H1 (cell line): ENCODE measurements around the gene FUT2. TPM values are rescaled to one million over a fixed set of nuclear protein-coding genes. Genes with fewer than 3 reads are reported as not detected.
A peak's percentile ranks its signal among the peaks of the same experiment; 100 is the strongest.

Source experiments
- CTCF ChIA-PET: fragments of 300-600 bp; sonication (Branson Sonifier 250); formaldehyde crosslinking; loops from one replicate; lab custom pipeline; 2021; ENCODE audit not compliant: partially characterized antibody; lab: Charles Lee
- POLR2A ChIA-PET: fragments of 300-600 bp; sonication (Branson Sonifier 250); formaldehyde crosslinking; loops from one replicate; lab custom pipeline; 2021; ENCODE audit warnings: inconsistent platforms; ENCODE audit not compliant: partially characterized antibody; lab: Charles Lee
- DNase-seq, 2 experiments: peaks; one replicate each; pipeline versions ENCODE4 v3.0.0 to v3.0.0-alpha.2; 2010 to 2022; ENCODE audit warnings: low spot score in 2 of 2, low read depth in 1 of 2, mixed read lengths in 1 of 2
- FAIRE-seq: peaks from 2 replicates; lab custom pipeline; 2011; peaks lifted over from hg19 to GRCh38; lab: Jason Lieb, UNC
- H2AFZ ChIP-seq: 2 replicates; pipeline ENCODE4 v1.8.1; 2012; ENCODE audit warnings: low read length, inconsistent platforms
- H2AK5ac ChIP-seq: 2 replicates; pipeline ENCODE4 v1.6.1; 2013; ENCODE audit warnings: low read depth, low read length
- H2BK120ac ChIP-seq: replicated peaks from 2 replicates; pipeline ENCODE3; 2013; ENCODE audit warnings: low read depth, low read length, inconsistent platforms
- H2BK12ac ChIP-seq: 2 replicates; pipeline ENCODE4 v1.6.1; 2013; ENCODE audit warnings: low read depth, low read length
- H2BK15ac ChIP-seq: 2 replicates; pipeline ENCODE4 v1.6.1; 2013; ENCODE audit warnings: low read length
- H2BK20ac ChIP-seq: 2 replicates; pipeline ENCODE4 v1.6.1; 2013; ENCODE audit warnings: low read length
- H2BK5ac ChIP-seq: 2 replicates; pipeline ENCODE4 v1.6.1; 2013; ENCODE audit warnings: low read depth, low read length
- H3K14ac ChIP-seq: 2 replicates; pipeline ENCODE4 v1.6.1; 2013; ENCODE audit warnings: inconsistent platforms; ENCODE audit not compliant: insufficient read length
- H3K18ac ChIP-seq: 2 replicates; pipeline ENCODE4 v1.6.1; 2013; ENCODE audit warnings: low read length; ENCODE audit errors: extremely low read depth
- H3K23ac ChIP-seq: 2 replicates; pipeline ENCODE4 v1.6.1; 2013; ENCODE audit warnings: inconsistent platforms; ENCODE audit not compliant: insufficient read length
- H3K23me2 ChIP-seq: 2 replicates; pipeline ENCODE4 v1.6.1; 2013; ENCODE audit warnings: low read depth, low read length
- H3K27ac ChIP-seq: 2 replicates; pipeline ENCODE4 v1.6.1; 2011; ENCODE audit warnings: low read depth, low read length, inconsistent platforms
- H3K27me3 ChIP-seq, 4 experiments: replicated peaks in 1 of 4; 1 replicate in 1 of 4; 2 replicates in 3 of 4; pipeline versions ENCODE4 v1.6.1 to v1.8.1; 2011 to 2013; ENCODE audit warnings: low read length in 3 of 4, mild to moderate bottlenecking in 3 of 4, inconsistent platforms in 2 of 4, mixed read lengths in 2 of 4, moderate library complexity in 1 of 4; ENCODE audit not compliant: control insufficient read depth in 3 of 4, insufficient read depth in 3 of 4; ENCODE audit errors: extremely low read depth in 1 of 4
- H3K36me3 ChIP-seq, 4 experiments: 2 replicates each; pipeline versions ENCODE4 v1.6.1 to v1.8.1; 2011 to 2013; ENCODE audit warnings: mild to moderate bottlenecking in 4 of 4, low read length in 3 of 4, moderate library complexity in 2 of 4, control low read depth in 1 of 4, inconsistent platforms in 1 of 4; ENCODE audit not compliant: insufficient read depth in 4 of 4, control insufficient read depth in 2 of 4
- H3K4ac ChIP-seq: replicated peaks from 2 replicates; pipeline ENCODE3; 2013; ENCODE audit warnings: low read length, low read depth, mixed read lengths, inconsistent platforms; ENCODE audit not compliant: insufficient read length
- H3K4me1 ChIP-seq, 4 experiments: replicated peaks in 1 of 4; 1 replicate in 1 of 4; 2 replicates in 3 of 4; pipeline versions ENCODE4 v1.6.1 to v1.8.1; 2011 to 2013; ENCODE audit warnings: low read length in 3 of 4, inconsistent platforms in 2 of 4, mixed read lengths in 1 of 4; ENCODE audit not compliant: insufficient read depth in 4 of 4, control insufficient read depth in 3 of 4
- H3K4me2 ChIP-seq, 2 experiments: 2 replicates each; pipeline versions ENCODE4 v1.6.1 to v1.8.1; 2011 to 2013; ENCODE audit warnings: low read depth in 2 of 2, low read length in 2 of 2, control low read depth in 1 of 2, inconsistent platforms in 1 of 2, mild to moderate bottlenecking in 1 of 2; ENCODE audit not compliant: insufficient read depth in 1 of 2
- H3K4me3 ChIP-seq, 4 experiments: fragments of 200-600, 300-600 bp in 1 of 4; sonication (generic), shearing (Covaris generic), sonication (Bioruptor Twin) in 1 of 4; 2 replicates each; pipeline versions ENCODE4 v1.5.1 to v1.8.1; 2011 to 2016; ENCODE audit warnings: low read length in 4 of 4, low read depth in 3 of 4, control low read depth in 2 of 4, inconsistent platforms in 2 of 4, mild to moderate bottlenecking in 2 of 4, mixed read lengths in 1 of 4, moderate library complexity in 1 of 4; ENCODE audit not compliant: insufficient read depth in 2 of 4; ENCODE audit errors: extremely low read depth in 1 of 4
- H3K56ac ChIP-seq: replicated peaks from 2 replicates; pipeline ENCODE3; 2013; ENCODE audit warnings: low read depth, mild to moderate bottlenecking, mixed read lengths, low read length, inconsistent platforms; ENCODE audit not compliant: insufficient read length
- H3K79me1 ChIP-seq: 2 replicates; pipeline ENCODE4 v1.6.1; 2013; ENCODE audit warnings: low read depth, low read length, control low read depth
- H3K79me2 ChIP-seq, 2 experiments: 2 replicates each; pipeline versions ENCODE4 v1.6.1 to v1.8.1; 2012 to 2013; ENCODE audit warnings: low read length in 2 of 2, mild to moderate bottlenecking in 2 of 2, inconsistent platforms in 1 of 2; ENCODE audit not compliant: insufficient read depth in 2 of 2, control insufficient read depth in 1 of 2
- H3K9ac ChIP-seq, 4 experiments: replicated peaks in 1 of 4; 1 replicate in 1 of 4; 2 replicates in 3 of 4; pipeline versions ENCODE4 v1.6.1 to v1.8.1; 2011 to 2013; ENCODE audit warnings: low read depth in 3 of 4, low read length in 3 of 4, control low read depth in 2 of 4, mild to moderate bottlenecking in 2 of 4, moderate library complexity in 2 of 4, inconsistent platforms in 1 of 4; ENCODE audit errors: extremely low read depth in 1 of 4
- H3K9me3 ChIP-seq, 2 experiments: 2 replicates each; pipeline versions ENCODE4 v1.6.1 to v1.8.1; 2012 to 2013; ENCODE audit warnings: mild to moderate bottlenecking in 2 of 2, moderate library complexity in 2 of 2, control low read depth in 1 of 2, inconsistent platforms in 1 of 2, low read depth in 1 of 2, low read length in 1 of 2, mixed read lengths in 1 of 2; ENCODE audit not compliant: insufficient read depth in 2 of 2
- H4K20me1 ChIP-seq, 2 experiments: replicated peaks in 1 of 2; 2 replicates each; pipeline versions ENCODE3 to v1.8.1; 2011 to 2013; ENCODE audit warnings: inconsistent platforms in 2 of 2, low read length in 2 of 2, mild to moderate bottlenecking in 1 of 2; ENCODE audit not compliant: insufficient read depth in 2 of 2, control insufficient read depth in 1 of 2
- H4K5ac ChIP-seq: 2 replicates; pipeline ENCODE4 v1.6.1; 2013; ENCODE audit warnings: low read length, low read depth, mixed read lengths, inconsistent platforms; ENCODE audit not compliant: insufficient read length
- H4K8ac ChIP-seq: 2 replicates; pipeline ENCODE4 v1.8.0; 2013; ENCODE audit warnings: mild to moderate bottlenecking, moderate library complexity, low read length, inconsistent platforms; ENCODE audit not compliant: insufficient read depth; ENCODE audit errors: extremely low read depth
- H4K91ac ChIP-seq: replicated peaks from 2 replicates; pipeline ENCODE3; 2013; ENCODE audit warnings: low read length, mixed read lengths, inconsistent platforms; ENCODE audit not compliant: insufficient read length
- POLR2A ChIP-seq, 2 experiments: IDR thresholded peaks; 1 replicate in 1 of 2; 2 replicates in 1 of 2; pipeline ENCODE4 v1.6.1; 2011; ENCODE audit warnings: low read depth in 2 of 2, low read length in 2 of 2, mild to moderate bottlenecking in 2 of 2; ENCODE audit errors: control extremely low read depth in 1 of 2
- WGBS, 2 experiments: shearing (Covaris generic) in 1 of 2; methylation state at CpG; one replicate each; pipeline versions ENCODE4 v1.1.6 to v1.1.7; 2013 to 2015; ENCODE audit warnings: low lambda C conversion rate in 2 of 2, mixed read lengths in 2 of 2, inconsistent platforms in 1 of 2, low coverage in 1 of 2, missing lambda C conversion rate in 1 of 2; ENCODE audit not compliant: insufficient replicate concordance in 2 of 2, insufficient coverage in 1 of 2, insufficient read length in 1 of 2; ENCODE audit errors: extremely low coverage in 1 of 2, missing lambda C conversion rate in 1 of 2; 5-methylcytosine and 5-hydroxymethylcytosine counted together
- polyA plus RNA-seq, 7 experiments: library from polyadenylated mRNA; depleted of rRNA in 3 of 7; stranded (reverse) in 5 of 7; unstranded in 2 of 7; fragments of >200 nt in 5 of 7; fragments of 200-250 nt in 2 of 7; gene quantifications; 1 replicate in 5 of 7; 2 replicates in 1 of 7; 4 replicates in 1 of 7; pipeline versions ENCODE4 v1.2.1 to v1.2.3, GENCODE V29; 2011 to 2013; ENCODE audit warnings: missing spikeins in 2 of 7, mixed read lengths in 2 of 7
- total RNA-seq: library from RNA; stranded (reverse); fragmentation: NEBNext Ultra II Directional; extraction: Animal tissue kit (Norgen Biotek cat#: 25700); gene quantifications from 2 replicates; pipeline ENCODE4 v1.2.1, GENCODE V29; 2021

FUT2 gene
- total and polyA plus RNA-seq, 2 of the 8 experiments (the other 6 are each of a cell fraction or from before 2014, with no cell fraction given), result 5.0 to 5.6 TPM

DNA sequence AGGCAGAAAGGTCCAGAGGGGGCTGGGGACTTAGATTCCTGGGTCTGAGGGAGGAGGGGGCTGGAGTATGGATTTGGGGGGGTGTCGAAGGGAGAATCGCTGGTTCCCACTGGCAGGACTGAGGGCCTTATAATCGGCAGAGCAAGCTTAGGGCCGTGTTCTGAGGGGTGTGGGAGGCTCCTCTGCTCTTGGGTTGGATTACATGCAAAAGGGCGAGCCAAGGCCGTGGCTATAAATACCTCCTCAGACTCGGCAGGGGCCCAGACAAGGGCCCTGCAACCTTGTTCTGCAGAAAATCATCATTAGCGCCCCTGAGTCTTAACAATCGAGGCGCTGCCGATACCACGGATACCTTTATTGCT is 24.5 kb downstream of the FUT2 start:
- Histone ChIP-seq H3K4me1 (peaks cover 0 to 24% (median 12%) of the 10 kb centered on the region in 4 experiments; a peak in 6 of 7 replicates), H4K5ac (no peak overlapping the region), H3K4ac (no peak overlapping the region), H3K4me3 (peak overlapping the region; percentile 4 to 96 (median 84); a peak in 5 of 8 replicates), H3K14ac (no peak overlapping the region), H4K91ac (no peak overlapping the region), H3K36me3 (no peaks in the 10 kb centered on the region), H4K8ac (peak overlapping the region; percentile 21; the same call in 1 of the 2 replicates), H3K18ac (no peak overlapping the region), H2BK5ac (no peak overlapping the region), H3K27me3 (no peaks in the 10 kb centered on the region), H3K9me3 (no peaks in the 10 kb centered on the region), H2BK120ac (no peak overlapping the region), H2BK12ac (no peak overlapping the region)
- FAIRE-seq, result no peak
- POLR2A ChIA-PET, result interaction anchor here (0.6 to 1.8 kb wide), 12 partner anchors 8 to 75 kb away, joined by 3 to 9 read pairs (median 4); partner anchors contain the start of genes FUT2 and IZUMO1
- TF ChIP-seq POLR2A (IDR thresholded peaks at IDR 0.05; ENCODE audit: control extremely low read depth in 1 of 2, low read depth in 2 of 2, low read length in 2 of 2), result no peak
- TF ChIP-seq, all 59 proteins: peak for 0
- Histone ChIP-seq H2BK20ac (no peak overlapping the region), H3K23ac (no peak overlapping the region), H2AFZ (no peak overlapping the region), H2BK15ac (no peak overlapping the region), H3K9ac (no peak overlapping the region), H4K20me1 (no peaks in the 10 kb centered on the region), H3K23me2 (peaks cover 8% of the 10 kb centered on the region; the same call in 1 of the 2 replicates), H3K79me1 (no peaks in the 10 kb centered on the region), H2AK5ac (no peak overlapping the region), H3K27ac (no peak overlapping the region), H3K56ac (no peak overlapping the region), H3K4me2 (peak overlapping the region; percentile 25 to 68), H3K79me2 (no peaks in the 10 kb centered on the region)
- CTCF ChIA-PET, result interaction anchor here (0.7 to 1.2 kb wide), 3 partner anchors 8 to 528 kb away, joined by 3 to 4 read pairs (median 3); no protein-coding TSS in a partner anchor
- DNase-seq, result no peak
- WGBS, 2 experiments, result 45% methylated on average over 12 of the region's 12 CpGs; no CpG with 5 or more reads in 1 of the 2 experiments
